GM12878 (cell line): ENCODE measurements around the gene PRDM8. TPM values are rescaled to one million over a fixed set of nuclear protein-coding genes. Genes with fewer than 3 reads are reported as not detected.

ENCODE experiments used
- ATAC-seq: fragments of 200-7000 bp; cut with Tn5 transposase; 3 replicates; pipeline ENCODE4 v1.9.1; 2020; ENCODE audit warnings: mild to moderate bottlenecking, moderate library complexity
- BruUV-seq: library from RNA; stranded (reverse); fragments of 400-500 nt; replicated peaks from 2 replicates; lab custom pipeline; 2021; lab: Mats Ljungman, UMichigan
- CTCF ChIA-PET: fragments of 300-600 bp; sonication (Branson Sonifier 250); formaldehyde crosslinking; extraction: SDS; loops from one replicate; lab custom pipeline; 2021; ENCODE audit warnings: inconsistent platforms; lab: Yijun Ruan, JAX
- POLR2A ChIA-PET: fragments of 350-600 bp; formaldehyde crosslinking; extraction: SDS; loops from one replicate; lab custom pipeline; 2021; ENCODE audit warnings: inconsistent platforms; lab: Charles Lee
- RAD21 ChIA-PET: fragments of 300-600 bp; sonication (Branson Sonifier 250); formaldehyde crosslinking; loops from one replicate; lab custom pipeline; 2023; ENCODE audit warnings: antibody characterized with exemption; ENCODE audit not compliant: unreplicated experiment; lab: Charles Lee
- SMC1A ChIA-PET: fragments of 300-600 bp; sonication (Branson Sonifier 250); formaldehyde crosslinking; loops from one replicate; lab custom pipeline; 2023; ENCODE audit not compliant: unreplicated experiment, uncharacterized antibody; lab: Charles Lee
- DNase-seq: peaks from one replicate; pipeline ENCODE4 v3.0.0-alpha.2; 2011; ENCODE audit warnings: low read depth, low spot score
- FAIRE-seq: peaks from 3 replicates; lab custom pipeline; 2011; peaks lifted over from hg19 to GRCh38; lab: Jason Lieb, UNC
- H2AFZ ChIP-seq: 2 replicates; pipeline ENCODE4 v1.6.0; 2011; ENCODE audit warnings: low read depth, low read length, control low read depth; ENCODE audit not compliant: control insufficient read depth
- H3K27ac ChIP-seq: 2 replicates; pipeline ENCODE4 v1.5.1; 2011; ENCODE audit warnings: control low read depth; ENCODE audit not compliant: control insufficient read depth, insufficient read depth
- H3K27me3 ChIP-seq, 2 experiments: replicated peaks in 1 of 2; 2 replicates each; pipeline versions ENCODE4 v1.6.0 to v1.6.1; 2011; ENCODE audit warnings: low read length in 1 of 2; ENCODE audit not compliant: control insufficient read depth in 2 of 2, insufficient read depth in 2 of 2
- H3K36me3 ChIP-seq, 2 experiments: 2 replicates each; pipeline ENCODE4 v1.5.1; 2011; ENCODE audit warnings: low read length in 1 of 2; ENCODE audit not compliant: control insufficient read depth in 2 of 2, insufficient read depth in 2 of 2
- H3K4me1 ChIP-seq: 2 replicates; pipeline ENCODE4 v1.6.1; 2011; ENCODE audit warnings: mild to moderate bottlenecking, low read length, moderate library complexity, mixed read lengths; ENCODE audit not compliant: control insufficient read depth, insufficient read depth
- H3K4me2 ChIP-seq: 2 replicates; pipeline ENCODE4 v1.6.0; 2011; ENCODE audit warnings: control low read depth; ENCODE audit not compliant: control insufficient read depth, insufficient read depth
- H3K4me3 ChIP-seq: fragments of 200-600 bp; sonication (generic); 2 replicates; pipeline ENCODE4 v1.5.1; 2016
- H3K79me2 ChIP-seq: 2 replicates; pipeline ENCODE4 v1.6.0; 2011; ENCODE audit warnings: low read length; ENCODE audit not compliant: control insufficient read depth, insufficient read depth
- H3K9ac ChIP-seq: 2 replicates; pipeline ENCODE4 v1.8.0; 2011; ENCODE audit warnings: low read length, control low read depth, mixed read lengths; ENCODE audit not compliant: control insufficient read depth, insufficient read depth
- H3K9me3 ChIP-seq: replicated peaks from 3 replicates; pipeline ENCODE4 v1.5.1; 2011; ENCODE audit warnings: mild to moderate bottlenecking, low read length; ENCODE audit not compliant: control insufficient read depth, insufficient read depth
- H4K20me1 ChIP-seq: 2 replicates; pipeline ENCODE4 v1.6.0; 2011; ENCODE audit not compliant: control insufficient read depth, insufficient read depth
- ATF7 ChIP-seq: fragments of 450-650 bp; IDR thresholded peaks from 2 replicates; pipeline ENCODE4 v1.6.1; 2016; ENCODE audit warnings: low read depth, mild to moderate bottlenecking
- EGR1 ChIP-seq, 2 experiments: IDR thresholded peaks; 1 replicate in 1 of 2; 2 replicates in 1 of 2; pipeline ENCODE4 v1.6.1; 2011 to 2012; ENCODE audit warnings: low read depth in 2 of 2, low read length in 2 of 2, borderline replicate concordance in 1 of 2, mild to moderate bottlenecking in 1 of 2, moderate library complexity in 1 of 2
- IRF4 ChIP-seq: IDR thresholded peaks from 2 replicates; pipeline ENCODE4 v1.6.1; 2011; ENCODE audit warnings: low read depth, low read length
- NKRF ChIP-seq: fragments of 450-650 bp; conservative IDR thresholded peaks from 2 replicates; pipeline ENCODE4 v1.6.1; 2017; ENCODE audit warnings: mild to moderate bottlenecking, moderate library complexity
- POU2F2 ChIP-seq: IDR thresholded peaks from 3 replicates; pipeline ENCODE4 v1.6.1; 2011; ENCODE audit warnings: low read depth, mild to moderate bottlenecking, low read length, borderline replicate concordance
- RBBP5 ChIP-seq: fragments of 200-600 bp; sonication (generic); conservative IDR thresholded peaks from 2 replicates; pipeline ENCODE4 v1.6.1; 2016
- RELA ChIP-seq: fragments of 450-650 bp; IDR thresholded peaks from 2 replicates; pipeline ENCODE4 v1.8.0; 2014; ENCODE audit warnings: borderline replicate concordance; ENCODE audit not compliant: partially characterized antibody
- SMAD1 ChIP-seq: fragments of 450-650 bp; IDR thresholded peaks from 2 replicates; pipeline ENCODE4 v1.6.1; 2018; ENCODE audit warnings: mild to moderate bottlenecking, low read depth; ENCODE audit not compliant: partially characterized antibody
- SMARCA5 ChIP-seq: fragments of 450-650 bp; IDR thresholded peaks from 2 replicates; pipeline ENCODE4 v1.6.1; 2017; ENCODE audit warnings: mild to moderate bottlenecking
- ZNF687 ChIP-seq: fragments of 450-650 bp; IDR thresholded peaks from 2 replicates; pipeline ENCODE4 v1.6.1; 2017; ENCODE audit warnings: mild to moderate bottlenecking, moderate library complexity
- in situ Hi-C: fragments of 300-500 bp; cut with MboI; formaldehyde crosslinking; loops from 9 replicates; pipeline ENCODE4 v1.14.3; 2018; ENCODE audit warnings: mixed read lengths
- intact Hi-C: fragments of 100-400 bp; cut with micrococcal nuclease; formaldehyde crosslinking; loops from one replicate; pipeline ENCODE4 v1.14.2; 2022; ENCODE audit not compliant: unreplicated experiment
- polyA plus RNA-seq, 11 experiments: library from polyadenylated mRNA; depleted of rRNA in 4 of 11; unstranded in 6 of 11; stranded (reverse) in 5 of 11; fragments of >200 nt; fragmentation: Nextera tagmentation in 4 of 11; fragmentation: Illumina TruSeq in 1 of 11; extraction: Ambion mirVana in 4 of 11; extraction: Trizol in 1 of 11; gene quantifications; 1 replicate in 1 of 11; 2 replicates in 10 of 11; pipeline versions ENCODE4 v1.2.1 to v1.2.3, GENCODE V29; 2011 to 2016; ENCODE audit warnings: inconsistent platforms in 2 of 11, missing spikeins in 2 of 11, low read depth in 1 of 11
- total RNA-seq, 4 experiments: library from RNA; depleted of rRNA in 3 of 4; stranded (reverse); fragments of >200 nt in 3 of 4; fragmentation: Illumina TruSeq in 1 of 4; extraction: Trizol in 1 of 4; gene quantifications; 2 replicates each; pipeline versions ENCODE4 v1.2.1 to v1.2.3, GENCODE V29; 2013 to 2021
- TF ChIP-seq, protein P1 (sequence below): fragments of 450-650 bp; IDR thresholded peaks from 2 replicates; pipeline ENCODE4 v1.6.1; 2018; ENCODE audit warnings: borderline replicate concordance, mild to moderate bottlenecking; ENCODE audit not compliant: partially characterized antibody
- TF ChIP-seq, protein P2 (sequence below): fragments of 450-650 bp; formaldehyde crosslinking; IDR thresholded peaks from 2 replicates; pipeline ENCODE4 v1.5.0; 2022; ENCODE audit warnings: mild to moderate bottlenecking, missing genetic modification characterization

PRDM8 gene
- total and polyA plus RNA-seq, 10 of the 15 experiments (the other 5 are each of a cell fraction or from before 2014, with no cell fraction given) = 0.09 to 1.6 (median 0.40) TPM

- no peak overlapping the region for H3K4me3 ChIP-seq
- H4K20me1 ChIP-seq = no peaks in the 10 kb centered on the region
- SMC1A ChIA-PET = interaction anchor here (0.7 to 2.4 kb wide), 4 partner anchors 12 to 31 kb away, joined by 3 to 6 read pairs (median 3); no protein-coding TSS in a partner anchor
- H3K9ac ChIP-seq = no peak overlapping the region
- H3K79me2 ChIP-seq = no peaks in the 10 kb centered on the region
- RAD21 ChIA-PET = interaction anchor here (1.0 to 1.5 kb wide), 2 partner anchors 14 to 32 kb away, joined by 3 read pairs; partner anchors contain the start of gene FGF5
- no peaks in the 10 kb centered on the region for H3K27me3 ChIP-seq
- BruUV-seq = no TSS peak
- peaks cover 4% of the 10 kb centered on the region; the same call in 1 of the 2 replicates for H3K4me1 ChIP-seq
- POLR2A ChIA-PET = no interaction called here
- H3K9me3 ChIP-seq = no peaks in the 10 kb centered on the region
- intact Hi-C loops = loop anchor here (2.0 kb wide), 1 partner anchor 24 kb away; no protein-coding TSS in a partner anchor
- no peak overlapping the region for H3K4me2 ChIP-seq
- no peaks in the 10 kb centered on the region for H3K36me3 ChIP-seq
- in situ Hi-C loops = no loop called here
- DNase-seq (no peak), FAIRE-seq (no peak), ATAC-seq (no peak)
- no peak overlapping the region for H2AFZ ChIP-seq
- no peak overlapping the region for H3K27ac ChIP-seq
- CTCF ChIA-PET = interaction anchor here (0.5 to 1.6 kb wide), 4 partner anchors 20 to 276 kb away, joined by 3 to 6 read pairs (median 4); no protein-coding TSS in a partner anchor
- TF ChIP-seq, protein P1, sequence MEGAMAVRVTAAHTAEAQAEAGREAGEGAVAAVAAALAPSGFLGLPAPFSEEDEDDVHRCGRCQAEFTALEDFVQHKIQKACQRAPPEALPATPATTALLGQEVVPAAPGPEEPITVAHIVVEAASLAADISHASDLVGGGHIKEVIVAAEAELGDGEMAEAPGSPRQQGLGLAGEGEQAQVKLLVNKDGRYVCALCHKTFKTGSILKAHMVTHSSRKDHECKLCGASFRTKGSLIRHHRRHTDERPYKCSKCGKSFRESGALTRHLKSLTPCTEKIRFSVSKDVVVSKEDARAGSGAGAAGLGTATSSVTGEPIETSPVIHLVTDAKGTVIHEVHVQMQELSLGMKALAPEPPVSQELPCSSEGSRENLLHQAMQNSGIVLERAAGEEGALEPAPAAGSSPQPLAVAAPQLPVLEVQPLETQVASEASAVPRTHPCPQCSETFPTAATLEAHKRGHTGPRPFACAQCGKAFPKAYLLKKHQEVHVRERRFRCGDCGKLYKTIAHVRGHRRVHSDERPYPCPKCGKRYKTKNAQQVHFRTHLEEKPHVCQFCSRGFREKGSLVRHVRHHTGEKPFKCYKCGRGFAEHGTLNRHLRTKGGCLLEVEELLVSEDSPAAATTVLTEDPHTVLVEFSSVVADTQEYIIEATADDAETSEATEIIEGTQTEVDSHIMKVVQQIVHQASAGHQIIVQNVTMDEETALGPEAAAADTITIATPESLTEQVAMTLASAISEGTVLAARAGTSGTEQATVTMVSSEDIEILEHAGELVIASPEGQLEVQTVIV = no peak
- TF ChIP-seq EGR1 (IDR thresholded peaks at IDR 0.05; ENCODE audit: borderline replicate concordance in 1 of 2, low read depth in 2 of 2, low read length in 2 of 2) (no peak), RBBP5 (no peak), IRF4 (no peak), POU2F2 (no peak), NKRF (no peak), SMARCA5 (no peak), ATF7 (no peak), RELA (no peak), SMAD1 (no peak), ZNF687 (no peak)
- TF ChIP-seq, protein P2, sequence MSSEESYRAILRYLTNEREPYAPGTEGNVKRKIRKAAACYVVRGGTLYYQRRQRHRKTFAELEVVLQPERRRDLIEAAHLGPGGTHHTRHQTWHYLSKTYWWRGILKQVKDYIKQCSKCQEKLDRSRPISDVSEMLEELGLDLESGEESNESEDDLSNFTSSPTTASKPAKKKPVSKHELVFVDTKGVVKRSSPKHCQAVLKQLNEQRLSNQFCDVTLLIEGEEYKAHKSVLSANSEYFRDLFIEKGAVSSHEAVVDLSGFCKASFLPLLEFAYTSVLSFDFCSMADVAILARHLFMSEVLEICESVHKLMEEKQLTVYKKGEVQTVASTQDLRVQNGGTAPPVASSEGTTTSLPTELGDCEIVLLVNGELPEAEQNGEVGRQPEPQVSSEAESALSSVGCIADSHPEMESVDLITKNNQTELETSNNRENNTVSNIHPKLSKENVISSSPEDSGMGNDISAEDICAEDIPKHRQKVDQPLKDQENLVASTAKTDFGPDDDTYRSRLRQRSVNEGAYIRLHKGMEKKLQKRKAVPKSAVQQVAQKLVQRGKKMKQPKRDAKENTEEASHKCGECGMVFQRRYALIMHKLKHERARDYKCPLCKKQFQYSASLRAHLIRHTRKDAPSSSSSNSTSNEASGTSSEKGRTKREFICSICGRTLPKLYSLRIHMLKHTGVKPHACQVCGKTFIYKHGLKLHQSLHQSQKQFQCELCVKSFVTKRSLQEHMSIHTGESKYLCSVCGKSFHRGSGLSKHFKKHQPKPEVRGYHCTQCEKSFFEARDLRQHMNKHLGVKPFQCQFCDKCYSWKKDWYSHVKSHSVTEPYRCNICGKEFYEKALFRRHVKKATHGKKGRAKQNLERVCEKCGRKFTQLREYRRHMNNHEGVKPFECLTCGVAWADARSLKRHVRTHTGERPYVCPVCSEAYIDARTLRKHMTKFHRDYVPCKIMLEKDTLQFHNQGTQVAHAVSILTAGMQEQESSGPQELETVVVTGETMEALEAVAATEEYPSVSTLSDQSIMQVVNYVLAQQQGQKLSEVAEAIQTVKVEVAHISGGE = no peak
Observed at GRCh38 chr4:80252427-80252826, 55.1 kb downstream of the PRDM8 start.
